C4-2B (cell line): ENCODE measurements around the gene EXPH5.

Experiments used
- H3K27ac ChIP-seq: fragments of 450-650 bp; 2 replicates; pipeline ENCODE4 v1.5.1; 2017
- ZFX ChIP-seq: fragments of 450-650 bp; IDR thresholded peaks from 2 replicates; pipeline ENCODE4 v1.6.1; 2017
- TF ChIP-seq, protein P1 (sequence below): fragments of 450-650 bp; conservative IDR thresholded peaks from 2 replicates; pipeline ENCODE4 v1.5.1; 2017; ENCODE audit warnings: mild to moderate bottlenecking

Gene EXPH5

GRCh38 chr11:108571001-108571400 lies 22.6 kb downstream of the EXPH5 start:
- TF ChIP-seq ZFX: no peak
- TF ChIP-seq, protein P1, sequence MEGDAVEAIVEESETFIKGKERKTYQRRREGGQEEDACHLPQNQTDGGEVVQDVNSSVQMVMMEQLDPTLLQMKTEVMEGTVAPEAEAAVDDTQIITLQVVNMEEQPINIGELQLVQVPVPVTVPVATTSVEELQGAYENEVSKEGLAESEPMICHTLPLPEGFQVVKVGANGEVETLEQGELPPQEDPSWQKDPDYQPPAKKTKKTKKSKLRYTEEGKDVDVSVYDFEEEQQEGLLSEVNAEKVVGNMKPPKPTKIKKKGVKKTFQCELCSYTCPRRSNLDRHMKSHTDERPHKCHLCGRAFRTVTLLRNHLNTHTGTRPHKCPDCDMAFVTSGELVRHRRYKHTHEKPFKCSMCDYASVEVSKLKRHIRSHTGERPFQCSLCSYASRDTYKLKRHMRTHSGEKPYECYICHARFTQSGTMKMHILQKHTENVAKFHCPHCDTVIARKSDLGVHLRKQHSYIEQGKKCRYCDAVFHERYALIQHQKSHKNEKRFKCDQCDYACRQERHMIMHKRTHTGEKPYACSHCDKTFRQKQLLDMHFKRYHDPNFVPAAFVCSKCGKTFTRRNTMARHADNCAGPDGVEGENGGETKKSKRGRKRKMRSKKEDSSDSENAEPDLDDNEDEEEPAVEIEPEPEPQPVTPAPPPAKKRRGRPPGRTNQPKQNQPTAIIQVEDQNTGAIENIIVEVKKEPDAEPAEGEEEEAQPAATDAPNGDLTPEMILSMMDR: no peak
- H3K27ac ChIP-seq: peak overlapping the region; percentile 73

GRCh38 chr11:108569896-108570295 lies 23.7 kb downstream of the EXPH5 start:
- TF ChIP-seq, protein P1: no peak
- TF ChIP-seq ZFX: no peak
- H3K27ac ChIP-seq: no peak overlapping the region

GRCh38 chr11:108568195-108568858 lies 25.2 kb downstream of the EXPH5 start:
- H3K27ac ChIP-seq: no peak overlapping the region
- no peak for TF ChIP-seq ZFX
- TF ChIP-seq, protein P1: no peak

- H3K27ac ChIP-seq: no peak overlapping the region
- TF ChIP-seq ZFX: no peak
- TF ChIP-seq, protein P1: no peak
Measured at GRCh38 chr11:108565653-108566052, 27.9 kb downstream of the EXPH5 start.

DNA sequence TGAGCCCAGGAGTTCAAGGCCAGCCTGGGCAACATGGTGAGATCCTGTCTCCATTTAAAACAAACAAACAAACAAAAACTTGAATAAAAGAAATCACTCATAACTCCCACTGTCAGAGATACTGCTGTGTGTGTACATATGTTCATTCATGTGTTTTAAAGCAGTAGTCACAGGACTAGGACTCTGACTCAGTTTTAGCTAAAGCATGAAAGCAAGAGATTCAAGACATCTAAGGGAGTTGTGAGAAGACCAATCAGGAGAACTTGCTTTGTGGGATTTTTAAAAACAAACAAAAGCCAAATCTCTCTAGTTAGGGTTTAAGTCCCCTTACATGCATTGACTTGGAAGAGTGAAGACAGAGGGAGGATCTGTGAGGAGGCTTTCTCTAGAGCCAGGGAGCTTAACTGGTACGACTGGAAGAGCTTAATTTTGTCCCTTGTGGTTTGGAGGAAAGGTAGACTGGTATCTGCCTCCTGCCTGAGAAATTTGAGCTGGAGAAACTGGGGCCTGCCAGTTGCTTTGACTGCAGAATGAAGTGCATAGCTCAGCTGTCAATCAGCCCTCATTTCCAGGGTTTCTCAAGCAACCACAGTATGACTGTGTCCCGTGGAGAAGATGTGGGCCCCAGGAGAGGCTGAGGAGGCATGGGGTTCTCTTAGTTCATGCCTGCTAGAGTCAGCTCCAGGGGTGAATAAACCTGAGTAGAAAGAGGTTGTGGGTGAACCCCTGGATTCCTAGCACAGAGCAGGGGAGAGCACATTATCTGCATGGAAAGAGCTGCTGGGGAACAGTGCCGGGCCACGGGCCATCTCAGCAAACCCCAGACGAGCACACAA lies 30.6 kb downstream of the EXPH5 start:
- TF ChIP-seq, protein P1: no peak
- no peak for TF ChIP-seq ZFX
- H3K27ac ChIP-seq: peak overlapping the region; percentile 6; the same call in 1 of the 2 replicates

- H3K27ac ChIP-seq: no peak overlapping the region
- TF ChIP-seq, protein P1: no peak
- TF ChIP-seq ZFX: no peak
Measured at GRCh38 chr11:108561535-108561991, 32.0 kb downstream of the EXPH5 start.

- no peak overlapping the region for H3K27ac ChIP-seq
- TF ChIP-seq ZFX: no peak
- TF ChIP-seq, protein P1: no peak
Measured at GRCh38 chr11:108559904-108560303, 33.7 kb downstream of the EXPH5 start.
